ENCODE results near the gene ECHDC3.

ECHDC3 gene

DNA sequence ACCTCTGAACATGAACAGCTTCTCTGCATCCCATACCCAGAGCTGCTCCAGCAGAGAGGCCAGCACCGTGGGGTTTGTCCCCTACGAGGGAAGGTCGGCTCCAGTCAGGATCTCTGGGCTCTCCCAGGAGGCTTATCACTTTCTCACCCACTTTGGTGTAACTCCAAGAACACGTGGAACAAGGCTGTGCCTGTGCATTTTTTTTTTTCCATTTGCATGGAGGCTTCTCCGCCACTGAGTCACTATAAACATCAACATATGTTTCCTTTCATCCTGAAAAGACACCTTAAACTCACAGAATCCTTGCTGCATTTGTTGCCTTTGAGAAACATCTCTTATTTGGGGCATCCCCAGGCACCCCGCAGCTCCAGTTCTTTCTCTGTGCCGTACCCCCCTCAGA is 29.4 kb upstream of the ECHDC3 start:
- Mint-ChIP-seq H3K4me3 (no peak overlapping the region), H3K27ac (no peak overlapping the region), H3K4me1 (peaks cover 36% of the 10 kb centered on the region), H3K9me3 (peaks cover 0 to 7% of the 10 kb centered on the region in 2 donors), H3K27me3 (peaks cover 80% of the 10 kb centered on the region)
- DNase-seq (no peak), ATAC-seq (no peak)

DNA sequence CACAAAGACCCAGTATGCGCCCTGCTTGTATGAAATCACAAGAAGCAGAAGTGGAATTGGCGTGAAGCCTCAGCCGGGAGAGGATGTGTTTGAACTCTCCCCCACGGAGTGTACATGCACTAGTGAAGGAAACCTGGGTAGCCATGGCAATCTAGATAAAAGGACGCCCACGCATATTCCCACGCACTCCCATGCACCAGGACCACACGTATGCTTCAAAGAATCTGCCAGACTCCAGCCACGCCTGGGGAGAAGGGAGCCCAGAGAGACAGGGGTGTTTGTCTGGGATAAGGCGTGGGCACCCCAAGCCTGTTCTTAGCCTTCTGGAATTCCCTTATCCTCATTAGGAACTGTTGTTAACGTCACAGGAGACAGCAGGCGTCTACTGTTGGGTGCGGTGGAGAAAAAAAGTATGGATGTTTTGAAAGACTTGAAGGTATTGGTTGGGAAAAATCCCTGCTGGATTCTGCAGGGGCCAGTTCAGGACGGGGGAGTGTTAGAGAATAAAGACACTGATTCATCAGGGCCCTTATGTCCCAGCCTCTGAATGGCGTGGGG is 28.9 kb upstream of the ECHDC3 start:
- H3K27ac Mint-ChIP-seq: no peak overlapping the region
- H3K4me1 Mint-ChIP-seq: peaks cover 41% of the 10 kb centered on the region
- DNase-seq: no peak
- H3K4me3 Mint-ChIP-seq: no peak overlapping the region
- peaks cover 77% of the 10 kb centered on the region for H3K27me3 Mint-ChIP-seq
- peaks cover 0 to 7% of the 10 kb centered on the region in 2 donors for H3K9me3 Mint-ChIP-seq
- ATAC-seq: no peak

DNA sequence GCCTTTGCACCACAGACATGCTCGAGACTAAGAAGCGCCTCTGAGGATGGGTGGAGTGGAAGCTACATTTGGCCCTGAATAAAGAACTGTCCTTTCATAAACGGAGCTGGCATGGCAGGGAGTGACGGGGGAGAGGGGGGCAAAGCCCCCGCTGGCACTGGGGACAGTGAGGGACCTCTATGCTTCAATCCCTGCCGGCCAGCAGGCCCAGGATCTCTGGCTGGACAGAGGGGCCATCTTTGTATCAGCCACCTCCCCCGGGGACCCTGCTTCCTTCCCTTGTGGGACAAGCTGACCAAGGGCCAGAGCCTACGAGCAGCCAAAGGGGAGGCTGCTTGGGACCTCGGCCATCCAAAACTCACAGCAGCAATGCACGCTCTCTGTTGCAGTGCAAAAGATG is 28.2 kb upstream of the ECHDC3 start:
- peaks cover 75% of the 10 kb centered on the region for H3K27me3 Mint-ChIP-seq

DNA sequence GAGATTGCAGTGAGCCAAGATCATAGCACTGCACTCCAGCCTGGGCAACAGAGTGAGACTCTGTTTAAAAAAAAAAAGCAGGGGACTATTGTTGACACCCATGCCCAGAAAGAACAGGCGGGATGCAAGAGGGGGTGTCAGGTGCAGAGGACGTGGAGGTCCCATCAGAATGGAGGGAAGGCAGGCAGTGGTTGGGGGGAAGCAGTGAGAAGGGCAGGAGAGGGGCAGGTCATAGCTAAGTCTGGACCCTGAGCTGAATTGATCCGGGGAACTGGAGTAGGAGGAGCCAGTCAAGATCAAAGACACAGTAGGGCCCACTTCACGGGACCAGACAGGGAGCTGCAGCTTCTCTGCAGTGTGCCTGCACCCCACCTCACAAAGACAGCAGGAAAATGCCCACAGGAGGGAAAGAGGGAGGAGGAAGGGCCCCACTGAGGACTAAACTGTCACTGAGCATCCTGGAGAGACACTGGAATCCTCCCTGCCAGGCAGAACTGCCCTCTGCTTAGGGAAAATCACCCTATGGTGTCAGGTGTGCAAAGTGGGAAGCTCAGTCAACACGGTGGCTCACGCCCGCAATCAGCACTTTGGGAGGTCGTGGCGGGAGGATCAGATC is 27.3 kb upstream of the ECHDC3 start:
- Mint-ChIP-seq H3K27ac (no peak overlapping the region), H3K27me3 (peaks cover 69% of the 10 kb centered on the region), H3K9me3 (peaks cover 0 to 7% of the 10 kb centered on the region in 2 donors), H3K4me3 (no peak overlapping the region), H3K4me1 (peaks cover 40% of the 10 kb centered on the region)
- ATAC-seq: no peak
- DNase-seq: no peak

More for the DNA sequence above, 28.2 kb upstream of the ECHDC3 start:
- no peak for DNase-seq
- Mint-ChIP-seq H3K27ac (no peak overlapping the region), H3K4me1 (peaks cover 41% of the 10 kb centered on the region), H3K4me3 (no peak overlapping the region), H3K9me3 (peaks cover 0 to 7% of the 10 kb centered on the region in 2 donors)
- ATAC-seq: no peak

DNA sequence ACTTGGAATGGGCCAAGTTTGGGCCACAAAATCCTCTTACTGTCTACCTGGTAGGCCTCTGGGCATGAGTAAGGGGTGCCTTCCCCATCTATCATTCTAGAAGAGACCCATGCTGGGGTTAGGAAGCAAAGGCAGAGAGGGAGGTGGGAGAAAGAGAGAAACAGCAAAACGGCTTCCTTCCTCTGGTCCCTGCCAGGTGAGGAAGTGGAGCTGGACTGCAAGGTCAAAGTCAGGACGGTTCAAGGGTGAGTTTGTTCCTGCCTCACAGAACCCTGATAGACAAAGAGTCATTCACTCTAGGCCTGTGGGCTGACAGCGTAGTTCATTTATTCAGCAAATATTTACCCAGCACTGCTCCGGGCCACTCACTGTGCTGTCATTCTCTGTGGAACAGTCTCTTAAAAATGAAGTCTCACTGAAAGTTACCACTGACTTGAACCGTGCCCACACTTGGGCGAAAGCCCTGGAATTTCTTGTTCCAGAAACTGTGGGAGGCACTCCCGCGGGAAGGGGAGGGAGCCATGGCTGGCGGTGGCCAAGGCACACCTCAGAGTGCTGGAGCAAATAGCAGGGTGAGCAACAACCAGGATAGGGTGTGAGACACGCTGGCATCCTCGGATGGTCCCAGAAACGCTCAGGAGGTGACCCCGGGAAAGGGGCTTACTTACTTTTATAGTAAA is 26.2 kb upstream of the ECHDC3 start:
- no peak for DNase-seq
- Mint-ChIP-seq H3K4me1 (peaks cover 29% of the 10 kb centered on the region), H3K27ac (no peak overlapping the region), H3K9me3 (peaks cover 0 to 7% of the 10 kb centered on the region in 2 donors), H3K4me3 (no peak overlapping the region), H3K27me3 (peaks cover 77% of the 10 kb centered on the region)
- no peak for ATAC-seq

DNA sequence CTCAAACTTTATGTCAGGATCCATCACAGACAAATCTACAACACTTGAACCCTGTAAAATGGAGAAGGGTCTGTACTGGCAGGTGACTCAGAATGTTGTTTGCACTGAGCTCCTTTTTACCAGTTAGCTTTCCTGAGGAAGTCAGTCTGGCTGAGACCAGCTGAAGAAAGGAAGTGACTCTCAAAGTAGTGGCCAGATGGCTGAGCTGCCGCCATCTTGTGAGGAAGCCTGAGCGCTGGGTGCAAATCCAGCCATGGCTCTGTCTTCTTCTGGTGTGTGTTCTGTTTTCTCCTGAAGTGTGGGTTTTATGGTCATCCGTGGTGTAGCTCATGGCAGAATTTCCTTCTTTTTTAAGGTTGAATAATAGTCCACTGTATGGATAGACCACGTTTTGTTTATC is 25.5 kb upstream of the ECHDC3 start:
- no peak overlapping the region for H3K4me3 Mint-ChIP-seq
- H3K9me3 Mint-ChIP-seq: peaks cover 0 to 7% of the 10 kb centered on the region in 2 donors
- peaks cover 84% of the 10 kb centered on the region for H3K27me3 Mint-ChIP-seq
- ATAC-seq: no peak
- no peak overlapping the region for H3K27ac Mint-ChIP-seq
- no peak for DNase-seq
- peaks cover 26% of the 10 kb centered on the region for H3K4me1 Mint-ChIP-seq

DNA sequence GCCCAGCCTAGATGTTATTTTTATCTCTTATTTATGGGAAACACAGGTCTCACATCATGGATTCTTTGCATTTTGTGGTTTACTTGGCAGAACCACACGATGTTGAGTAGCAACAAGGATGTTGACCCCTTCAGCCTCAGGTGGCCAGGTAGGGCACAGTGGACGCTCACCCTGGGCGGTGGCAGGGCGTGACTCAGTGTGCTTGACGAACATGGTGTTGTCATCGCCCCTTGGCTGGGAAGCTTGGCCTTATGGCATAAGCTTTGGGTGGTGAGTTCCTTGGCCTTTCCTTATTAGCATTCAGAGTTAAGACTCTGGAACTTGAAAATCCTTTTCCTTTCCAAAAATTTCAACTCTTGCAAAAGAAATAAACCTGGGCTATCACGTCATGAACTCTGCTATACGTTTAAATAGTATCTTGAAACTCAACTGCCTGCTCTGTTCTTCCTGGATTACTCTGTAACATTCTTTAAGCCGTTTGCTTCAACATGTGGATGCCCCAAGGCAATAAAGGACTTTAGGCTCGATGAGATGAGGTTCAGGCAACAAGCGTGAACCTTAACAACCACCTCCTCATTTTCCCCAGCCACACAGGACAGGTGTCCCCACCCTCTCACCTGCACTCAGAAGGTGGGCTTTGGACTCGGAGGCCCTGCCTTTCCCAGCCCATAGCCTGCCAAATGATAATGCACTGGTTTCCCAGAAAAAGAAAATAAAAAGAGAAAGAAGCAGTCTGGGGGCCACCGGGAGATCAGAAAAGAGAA is 22.5 kb upstream of the ECHDC3 start:
- Mint-ChIP-seq H3K9me3 (peaks cover 0 to 7% of the 10 kb centered on the region in 2 donors), H3K27ac (no peak overlapping the region), H3K27me3 (peaks cover 65% of the 10 kb centered on the region), H3K4me3 (no peak overlapping the region), H3K4me1 (peaks cover 10% of the 10 kb centered on the region)
- DNase-seq (no peak), ATAC-seq (no peak)

DNA sequence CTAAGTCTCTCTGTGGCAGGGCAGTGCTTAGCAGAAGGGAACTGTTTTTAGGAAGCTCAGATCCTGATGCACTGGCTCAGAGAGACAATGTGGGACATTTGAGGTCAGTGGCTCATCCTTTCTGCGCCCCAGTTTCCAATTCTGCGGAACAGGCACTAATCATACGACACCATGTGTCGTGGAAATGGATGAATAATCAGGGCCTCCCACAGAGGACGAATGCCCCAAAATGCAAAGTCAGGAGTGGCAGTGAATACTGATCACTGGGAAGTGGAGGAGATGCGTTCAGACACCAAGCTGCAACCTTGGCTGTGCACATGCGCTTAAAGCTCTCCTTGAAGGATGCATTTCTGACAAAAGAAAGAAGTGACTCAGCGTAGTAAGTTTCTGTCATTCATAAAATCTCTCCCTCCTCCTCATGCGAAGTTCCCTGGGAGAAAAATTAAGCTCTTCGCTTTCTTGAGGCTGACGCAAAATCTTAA is 21.9 kb upstream of the ECHDC3 start:
- Mint-ChIP-seq H3K9me3 (peaks cover 0 to 7% of the 10 kb centered on the region in 2 donors), H3K27ac (no peak overlapping the region), H3K4me1 (peaks cover 15% of the 10 kb centered on the region), H3K27me3 (peaks cover 65% of the 10 kb centered on the region), H3K4me3 (no peak overlapping the region)
- DNase-seq (no peak), ATAC-seq (no peak)

DNA sequence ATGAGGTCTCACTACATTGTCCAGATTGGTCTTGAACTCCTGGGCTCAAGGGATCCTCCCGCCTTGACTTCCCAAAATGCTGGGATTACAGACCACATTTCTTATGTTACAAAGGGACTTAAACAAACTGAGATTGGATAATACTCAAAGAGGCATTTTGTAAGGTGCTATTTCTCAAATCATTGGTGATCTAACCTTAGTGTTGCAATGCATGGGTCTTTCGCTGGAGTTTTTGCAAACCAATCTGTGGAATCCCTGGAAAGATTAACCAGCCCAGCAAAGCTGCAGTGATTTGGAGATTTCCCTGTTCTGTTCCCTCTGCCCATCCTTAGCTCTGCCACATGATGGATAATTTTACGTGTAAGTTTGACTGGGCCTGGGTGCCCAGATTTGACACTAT is 20.4 kb upstream of the ECHDC3 start:
- H3K27me3 Mint-ChIP-seq: peaks cover 62% of the 10 kb centered on the region
- H3K4me1 Mint-ChIP-seq: peaks cover 17% of the 10 kb centered on the region
- H3K27ac Mint-ChIP-seq: no peak overlapping the region
- no peak overlapping the region for H3K4me3 Mint-ChIP-seq
- ATAC-seq (no peak), DNase-seq (no peak)
- peaks cover 0 to 3% of the 10 kb centered on the region in 2 donors for H3K9me3 Mint-ChIP-seq

DNA sequence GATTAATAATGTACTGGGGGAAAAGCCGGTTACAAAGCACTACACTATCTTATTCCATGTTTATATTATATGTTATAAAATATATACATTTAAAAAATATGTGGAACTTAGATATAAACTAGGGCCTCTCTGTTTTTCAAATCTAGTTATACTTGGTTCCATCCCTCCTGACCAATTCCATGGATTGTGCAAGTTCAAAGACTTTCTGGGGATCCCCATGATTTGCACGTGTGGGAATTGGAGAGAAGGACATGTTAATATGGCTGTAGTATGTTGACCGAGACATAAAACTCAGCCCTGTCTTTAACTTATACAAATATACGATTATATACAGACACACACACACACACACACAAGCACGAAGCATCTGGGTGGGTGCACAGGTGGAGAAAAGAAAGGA is 18.8 kb upstream of the ECHDC3 start:
- Mint-ChIP-seq H3K4me3 (no peak overlapping the region), H3K27me3 (peaks cover 60% of the 10 kb centered on the region), H3K4me1 (peaks cover 7% of the 10 kb centered on the region), H3K9me3 (peaks cover 8 to 13% of the 10 kb centered on the region in 2 donors), H3K27ac (no peak overlapping the region)
- DNase-seq (no peak), ATAC-seq (no peak)

DNA sequence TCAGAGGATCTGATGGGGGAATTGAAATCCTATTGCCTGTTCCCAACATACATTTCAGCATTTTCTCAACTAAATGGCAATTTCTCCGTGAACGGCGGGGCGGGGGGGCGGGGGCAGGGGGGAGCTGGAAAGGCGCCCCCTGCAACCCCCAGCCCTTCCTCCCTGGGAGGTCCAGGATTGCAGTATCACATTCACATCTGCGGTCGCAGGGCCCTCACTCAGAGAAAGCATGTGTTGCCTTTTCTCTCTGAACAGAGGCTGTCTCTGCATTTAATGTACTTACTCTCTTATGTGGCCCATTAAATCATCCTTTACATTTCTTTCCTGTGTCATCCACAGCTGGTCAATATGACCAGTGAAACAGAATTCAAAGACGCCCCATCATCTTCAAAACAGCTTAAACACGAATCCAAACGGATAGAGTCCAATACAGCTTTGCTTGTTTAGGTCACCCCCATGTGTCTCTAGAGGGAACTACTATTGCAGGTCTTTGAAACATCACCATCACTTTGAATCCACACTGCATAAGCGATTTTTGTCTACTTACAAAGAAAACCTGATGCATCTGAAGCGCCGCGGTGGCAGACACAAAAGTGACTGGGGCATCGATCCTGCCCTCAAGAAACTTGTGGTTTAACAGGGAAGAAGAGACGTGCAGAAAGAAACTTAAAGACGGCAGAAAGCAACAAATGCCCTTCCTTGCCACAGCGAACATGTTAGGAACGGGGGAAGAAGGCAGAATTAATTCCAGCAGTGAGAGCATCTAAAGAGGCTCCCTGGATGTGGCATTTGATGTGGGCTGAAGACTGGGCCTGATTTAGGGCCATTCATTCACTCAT is 17.0 kb upstream of the ECHDC3 start:
- Mint-ChIP-seq H3K4me3 (no peak overlapping the region), H3K4me1 (peaks cover 7% of the 10 kb centered on the region), H3K9me3 (peaks cover 12 to 24% of the 10 kb centered on the region in 2 donors), H3K27me3 (peaks cover 54% of the 10 kb centered on the region), H3K27ac (peak overlapping the region; percentile 30 to 40)
- ATAC-seq (peak; percentile 89), DNase-seq (peak in 1 of 2 donors; percentile 16)

DNA sequence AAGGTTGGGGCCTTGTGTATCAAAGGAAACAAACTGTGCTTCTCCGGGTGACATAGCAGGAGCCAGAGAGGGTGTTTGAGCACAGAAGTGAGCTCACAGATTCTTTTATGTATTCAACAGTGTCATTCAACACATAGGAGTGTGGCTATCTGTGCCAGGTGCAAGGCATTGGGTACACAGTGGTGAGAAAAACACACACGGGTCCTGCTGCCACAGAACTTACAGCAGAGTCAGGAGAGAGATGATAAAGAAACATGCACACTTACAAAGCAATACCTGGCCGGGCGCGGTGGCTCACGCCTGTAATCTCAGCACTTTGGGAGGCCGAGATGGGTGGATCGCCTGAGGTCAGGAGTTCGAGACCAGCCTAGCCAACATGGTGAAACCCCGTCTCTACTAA is 16.3 kb upstream of the ECHDC3 start:
- ATAC-seq: no peak
- Mint-ChIP-seq H3K9me3 (peaks cover 12 to 31% of the 10 kb centered on the region in 2 donors), H3K27me3 (peaks cover 46% of the 10 kb centered on the region), H3K4me1 (peaks cover 7% of the 10 kb centered on the region), H3K27ac (no peak overlapping the region), H3K4me3 (no peak overlapping the region)
- DNase-seq: no peak

DNA sequence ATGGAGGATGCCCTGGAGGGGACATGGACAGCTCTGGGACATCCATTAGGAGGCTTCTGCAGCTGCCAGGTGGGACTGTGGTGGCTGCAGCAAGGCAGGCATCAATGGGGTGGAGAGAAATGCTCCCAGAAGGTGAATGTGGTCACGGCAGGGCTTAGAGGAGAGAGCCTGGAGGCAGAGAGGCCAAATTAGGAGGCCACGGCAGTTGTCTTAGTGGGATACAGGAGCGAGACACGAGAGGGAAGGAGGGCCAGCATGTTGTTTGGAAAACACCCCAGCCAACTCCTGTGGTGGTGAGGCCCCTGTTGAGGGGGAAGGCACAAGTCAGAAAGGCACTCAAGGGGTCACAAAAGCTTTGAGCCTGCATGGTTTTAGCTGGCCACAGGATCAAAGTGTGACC is 14.6 kb upstream of the ECHDC3 start:
- peaks cover 30% of the 10 kb centered on the region for H3K27me3 Mint-ChIP-seq
- no peak for DNase-seq
- peaks cover 12 to 31% of the 10 kb centered on the region in 2 donors for H3K9me3 Mint-ChIP-seq
- no peak for ATAC-seq
- no peak overlapping the region for H3K4me3 Mint-ChIP-seq
- H3K4me1 Mint-ChIP-seq: peaks cover 7% of the 10 kb centered on the region
- H3K27ac Mint-ChIP-seq: no peak overlapping the region

DNA sequence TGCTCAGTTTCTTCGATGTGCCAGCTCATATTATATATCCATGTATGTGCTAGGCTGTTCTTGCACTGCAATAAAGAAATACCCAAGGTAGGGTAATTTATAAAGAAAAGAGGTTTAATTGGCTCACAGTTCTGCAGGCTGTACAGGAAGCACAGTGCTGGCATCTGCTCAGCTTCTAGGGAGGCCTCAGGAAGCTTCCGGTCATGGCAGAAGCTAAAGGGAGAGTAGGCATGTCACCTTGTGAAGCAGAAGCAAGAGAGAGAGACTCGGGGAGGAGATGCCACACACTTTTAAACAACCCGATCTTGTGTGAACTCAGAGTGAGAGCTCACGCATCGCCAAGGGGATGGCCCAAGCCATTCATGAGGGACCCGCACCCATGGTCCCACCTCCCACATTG is 13.8 kb upstream of the ECHDC3 start:
- Mint-ChIP-seq H3K27ac (no peak overlapping the region), H3K27me3 (peaks cover 29% of the 10 kb centered on the region), H3K4me3 (no peak overlapping the region), H3K9me3 (peaks cover 12 to 31% of the 10 kb centered on the region in 2 donors), H3K4me1 (peaks cover 7% of the 10 kb centered on the region)
- DNase-seq: no peak
- ATAC-seq: no peak

DNA sequence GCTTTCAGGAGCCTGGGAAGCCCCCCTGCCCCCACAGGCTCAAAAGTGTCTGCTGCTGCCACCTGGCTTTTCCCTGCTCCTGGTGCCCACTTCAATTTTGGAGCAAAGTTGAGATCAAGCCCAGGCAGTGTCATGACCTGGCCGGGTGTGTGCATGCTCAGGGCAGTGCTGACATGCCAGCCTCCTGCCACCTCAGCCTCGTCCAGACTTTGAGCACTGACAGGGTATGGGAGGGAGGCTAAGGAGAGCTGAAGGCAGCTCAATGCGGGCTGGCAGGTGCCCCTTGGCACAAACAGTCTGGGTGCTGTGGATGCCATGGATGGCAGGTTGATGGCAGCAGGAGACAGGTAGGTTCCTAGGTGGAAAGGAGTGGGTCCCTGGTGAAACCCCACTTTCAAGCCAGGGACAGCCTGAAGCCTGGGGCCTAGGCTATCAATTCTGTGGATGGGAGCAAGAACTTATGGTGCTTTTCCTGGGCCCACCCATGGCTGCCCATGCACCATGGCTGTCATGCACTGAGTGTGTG is 12.3 kb upstream of the ECHDC3 start:
- H3K27ac Mint-ChIP-seq: no peak overlapping the region
- H3K27me3 Mint-ChIP-seq: peaks cover 26% of the 10 kb centered on the region
- peaks cover 12 to 31% of the 10 kb centered on the region in 2 donors for H3K9me3 Mint-ChIP-seq
- DNase-seq (no peak), ATAC-seq (no peak)
- no peak overlapping the region for H3K4me3 Mint-ChIP-seq
- peaks cover 6% of the 10 kb centered on the region for H3K4me1 Mint-ChIP-seq
